ENCODE data around the gene TPSD1.
"Not testable (repeated sequence)": the region's sequence is repeated elsewhere in the genome, so short reads cannot be mapped to it uniquely, and the experiment has no call there.

DNA sequence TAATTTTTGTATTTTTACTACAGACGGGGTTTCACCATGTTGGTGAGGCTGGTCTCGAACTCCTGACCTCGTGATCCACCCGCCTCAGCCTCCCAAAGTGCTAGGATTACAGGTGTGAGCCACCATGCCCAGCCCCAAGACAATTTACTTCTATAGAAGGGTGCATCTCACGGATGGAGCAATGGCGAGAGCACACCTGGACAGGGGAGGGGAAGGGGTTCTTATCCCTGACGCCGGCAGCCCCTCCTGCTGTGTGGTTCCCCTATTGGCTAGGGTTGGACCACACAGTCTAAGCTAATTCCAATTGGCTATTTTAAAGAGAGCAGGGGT lies 40.8 kb downstream of the TPSD1 start:
- TF ChIP-seq, protein P1, sequence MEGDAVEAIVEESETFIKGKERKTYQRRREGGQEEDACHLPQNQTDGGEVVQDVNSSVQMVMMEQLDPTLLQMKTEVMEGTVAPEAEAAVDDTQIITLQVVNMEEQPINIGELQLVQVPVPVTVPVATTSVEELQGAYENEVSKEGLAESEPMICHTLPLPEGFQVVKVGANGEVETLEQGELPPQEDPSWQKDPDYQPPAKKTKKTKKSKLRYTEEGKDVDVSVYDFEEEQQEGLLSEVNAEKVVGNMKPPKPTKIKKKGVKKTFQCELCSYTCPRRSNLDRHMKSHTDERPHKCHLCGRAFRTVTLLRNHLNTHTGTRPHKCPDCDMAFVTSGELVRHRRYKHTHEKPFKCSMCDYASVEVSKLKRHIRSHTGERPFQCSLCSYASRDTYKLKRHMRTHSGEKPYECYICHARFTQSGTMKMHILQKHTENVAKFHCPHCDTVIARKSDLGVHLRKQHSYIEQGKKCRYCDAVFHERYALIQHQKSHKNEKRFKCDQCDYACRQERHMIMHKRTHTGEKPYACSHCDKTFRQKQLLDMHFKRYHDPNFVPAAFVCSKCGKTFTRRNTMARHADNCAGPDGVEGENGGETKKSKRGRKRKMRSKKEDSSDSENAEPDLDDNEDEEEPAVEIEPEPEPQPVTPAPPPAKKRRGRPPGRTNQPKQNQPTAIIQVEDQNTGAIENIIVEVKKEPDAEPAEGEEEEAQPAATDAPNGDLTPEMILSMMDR (optimal IDR thresholded peaks at IDR 0.05 in 1 of 3, IDR thresholded peaks at IDR 0.05 in 1 of 3, conservative IDR thresholded peaks at IDR 0.05 in 1 of 3; ENCODE audit: extremely low read depth in 1 of 3, insufficient read depth in 2 of 3, low read length in 3 of 3): not testable (repeated sequence)
- TF ChIP-seq EZH2 (IDR thresholded peaks at IDR 0.05; ENCODE audit: low read length): not testable (repeated sequence)
